GM12878 (cell line): ENCODE data around the gene MAPK9. TPM values are rescaled to one million over a fixed set of nuclear protein-coding genes. Genes with fewer than 3 reads are reported as not detected.

ENCODE experiments used
- ATAC-seq: fragments of 200-7000 bp; cut with Tn5 transposase; 3 replicates; pipeline ENCODE4 v1.9.1; 2020; ENCODE audit warnings: mild to moderate bottlenecking, moderate library complexity
- BruUV-seq: library from RNA; stranded (reverse); fragments of 400-500 nt; replicated peaks from 2 replicates; lab custom pipeline; 2021; lab: Mats Ljungman, UMichigan
- CTCF ChIA-PET: fragments of 300-600 bp; sonication (Branson Sonifier 250); formaldehyde crosslinking; extraction: SDS; loops from one replicate; lab custom pipeline; 2021; ENCODE audit warnings: inconsistent platforms; lab: Yijun Ruan, JAX
- POLR2A ChIA-PET: fragments of 350-600 bp; formaldehyde crosslinking; extraction: SDS; loops from one replicate; lab custom pipeline; 2021; ENCODE audit warnings: inconsistent platforms; lab: Charles Lee
- RAD21 ChIA-PET: fragments of 300-600 bp; sonication (Branson Sonifier 250); formaldehyde crosslinking; loops from one replicate; lab custom pipeline; 2023; ENCODE audit warnings: antibody characterized with exemption; ENCODE audit not compliant: unreplicated experiment; lab: Charles Lee
- SMC1A ChIA-PET: fragments of 300-600 bp; sonication (Branson Sonifier 250); formaldehyde crosslinking; loops from one replicate; lab custom pipeline; 2023; ENCODE audit not compliant: unreplicated experiment, uncharacterized antibody; lab: Charles Lee
- DNase-seq: peaks from one replicate; pipeline ENCODE4 v3.0.0-alpha.2; 2011; ENCODE audit warnings: low read depth, low spot score
- FAIRE-seq: peaks from 3 replicates; lab custom pipeline; 2011; peaks lifted over from hg19 to GRCh38; lab: Jason Lieb, UNC
- H2AFZ ChIP-seq: 2 replicates; pipeline ENCODE4 v1.6.0; 2011; ENCODE audit warnings: low read depth, low read length, control low read depth; ENCODE audit not compliant: control insufficient read depth
- H3K27ac ChIP-seq: 2 replicates; pipeline ENCODE4 v1.5.1; 2011; ENCODE audit warnings: control low read depth; ENCODE audit not compliant: control insufficient read depth, insufficient read depth
- H3K27me3 ChIP-seq, 2 experiments: replicated peaks in 1 of 2; 2 replicates each; pipeline versions ENCODE4 v1.6.0 to v1.6.1; 2011; ENCODE audit warnings: low read length in 1 of 2; ENCODE audit not compliant: control insufficient read depth in 2 of 2, insufficient read depth in 2 of 2
- H3K36me3 ChIP-seq, 2 experiments: 2 replicates each; pipeline ENCODE4 v1.5.1; 2011; ENCODE audit warnings: low read length in 1 of 2; ENCODE audit not compliant: control insufficient read depth in 2 of 2, insufficient read depth in 2 of 2
- H3K4me1 ChIP-seq: 2 replicates; pipeline ENCODE4 v1.6.1; 2011; ENCODE audit warnings: mild to moderate bottlenecking, low read length, moderate library complexity, mixed read lengths; ENCODE audit not compliant: control insufficient read depth, insufficient read depth
- H3K4me2 ChIP-seq: 2 replicates; pipeline ENCODE4 v1.6.0; 2011; ENCODE audit warnings: control low read depth; ENCODE audit not compliant: control insufficient read depth, insufficient read depth
- H3K4me3 ChIP-seq: fragments of 200-600 bp; sonication (generic); 2 replicates; pipeline ENCODE4 v1.5.1; 2016
- H3K79me2 ChIP-seq: 2 replicates; pipeline ENCODE4 v1.6.0; 2011; ENCODE audit warnings: low read length; ENCODE audit not compliant: control insufficient read depth, insufficient read depth
- H3K9ac ChIP-seq: 2 replicates; pipeline ENCODE4 v1.8.0; 2011; ENCODE audit warnings: low read length, control low read depth, mixed read lengths; ENCODE audit not compliant: control insufficient read depth, insufficient read depth
- H3K9me3 ChIP-seq: replicated peaks from 3 replicates; pipeline ENCODE4 v1.5.1; 2011; ENCODE audit warnings: mild to moderate bottlenecking, low read length; ENCODE audit not compliant: control insufficient read depth, insufficient read depth
- H4K20me1 ChIP-seq: 2 replicates; pipeline ENCODE4 v1.6.0; 2011; ENCODE audit not compliant: control insufficient read depth, insufficient read depth
- ATF7 ChIP-seq: fragments of 450-650 bp; IDR thresholded peaks from 2 replicates; pipeline ENCODE4 v1.6.1; 2016; ENCODE audit warnings: low read depth, mild to moderate bottlenecking
- BCL3 ChIP-seq: IDR thresholded peaks from 2 replicates; pipeline ENCODE4 v1.6.1; 2011; ENCODE audit warnings: borderline replicate concordance, low read depth, mild to moderate bottlenecking, moderate library complexity, low read length; ENCODE audit not compliant: insufficient read depth, poor library complexity, severe bottlenecking
- BCLAF1 ChIP-seq: fragments of 450-650 bp; IDR thresholded peaks from 2 replicates; pipeline ENCODE4 v1.6.1; 2017; ENCODE audit warnings: antibody characterized with exemption, mild to moderate bottlenecking, moderate library complexity
- BMI1 ChIP-seq: fragments of 450-650 bp; IDR thresholded peaks from 2 replicates; pipeline ENCODE4 v1.6.1; 2016; ENCODE audit warnings: mild to moderate bottlenecking, moderate library complexity, borderline replicate concordance
- CREM ChIP-seq: IDR thresholded peaks from 2 replicates; pipeline ENCODE4 v1.6.1; 2014; ENCODE audit warnings: antibody characterized with exemption, low read depth
- E4F1 ChIP-seq: fragments of 450-650 bp; IDR thresholded peaks from 2 replicates; pipeline ENCODE4 v1.6.1; 2018; ENCODE audit warnings: borderline replicate concordance, mild to moderate bottlenecking; ENCODE audit not compliant: partially characterized antibody
- EP300 ChIP-seq, 2 experiments: fragments of 150-350 bp in 1 of 2; IDR thresholded peaks; 2 replicates each; pipeline ENCODE4 v1.6.1; 2011 to 2012; ENCODE audit warnings: low read depth in 2 of 2, low read length in 2 of 2, borderline replicate concordance in 1 of 2, improper control_type of control experiment in 1 of 2, inconsistent platforms in 1 of 2; ENCODE audit not compliant: control insufficient read depth in 1 of 2
- KDM1A ChIP-seq: fragments of 200-600 bp; sonication (generic); IDR thresholded peaks from 2 replicates; pipeline ENCODE4 v1.6.1; 2016; ENCODE audit warnings: borderline replicate concordance
- NR2C1 ChIP-seq: fragments of 450-650 bp; IDR thresholded peaks from 2 replicates; pipeline ENCODE4 v1.6.1; 2017; ENCODE audit warnings: antibody characterized with exemption, mild to moderate bottlenecking, moderate library complexity
- PBX3 ChIP-seq: IDR thresholded peaks from 2 replicates; pipeline ENCODE4 v1.6.1; 2011; ENCODE audit warnings: mild to moderate bottlenecking, low read depth, low read length, moderate library complexity; ENCODE audit not compliant: insufficient replicate concordance
- POLR2AphosphoS2 ChIP-seq: IDR thresholded peaks from 2 replicates; pipeline ENCODE4 v1.6.1; 2011; ENCODE audit warnings: low read depth, mild to moderate bottlenecking, low read length, improper control_type of control experiment, moderate library complexity
- POU2F2 ChIP-seq: IDR thresholded peaks from 3 replicates; pipeline ENCODE4 v1.6.1; 2011; ENCODE audit warnings: low read depth, mild to moderate bottlenecking, low read length, borderline replicate concordance
- STAT1 ChIP-seq: fragments of 450-650 bp; conservative IDR thresholded peaks from 2 replicates; pipeline ENCODE4 v1.6.1; 2014; ENCODE audit warnings: antibody characterized with exemption, mild to moderate bottlenecking
- TAF1 ChIP-seq: IDR thresholded peaks from 2 replicates; pipeline ENCODE4 v1.6.1; 2011; ENCODE audit warnings: mild to moderate bottlenecking, low read depth, low read length, borderline replicate concordance
- TARDBP ChIP-seq: IDR thresholded peaks from 2 replicates; pipeline ENCODE4 v1.6.1; 2016; ENCODE audit warnings: borderline replicate concordance
- ZNF274 ChIP-seq: IDR thresholded peaks from one replicate; pipeline ENCODE4 v1.8.0; 2011; ENCODE audit not compliant: insufficient read length, insufficient read depth
- ZNF622 ChIP-seq: fragments of 450-650 bp; IDR thresholded peaks from 2 replicates; pipeline ENCODE4 v1.6.1; 2017; ENCODE audit warnings: mild to moderate bottlenecking, inconsistent platforms
- WGBS: methylation state at CpG from one replicate; pipeline ENCODE4 v1.1.6; 2016; ENCODE audit warnings: low lambda C conversion rate; ENCODE audit not compliant: insufficient replicate concordance, insufficient coverage; ENCODE audit errors: missing lambda C conversion rate; 5-methylcytosine and 5-hydroxymethylcytosine counted together
- in situ Hi-C: fragments of 300-500 bp; cut with MboI; formaldehyde crosslinking; loops from 9 replicates; pipeline ENCODE4 v1.14.3; 2018; ENCODE audit warnings: mixed read lengths
- intact Hi-C: fragments of 100-400 bp; cut with micrococcal nuclease; formaldehyde crosslinking; loops from one replicate; pipeline ENCODE4 v1.14.2; 2022; ENCODE audit not compliant: unreplicated experiment
- polyA plus RNA-seq, 11 experiments: library from polyadenylated mRNA; depleted of rRNA in 4 of 11; unstranded in 6 of 11; stranded (reverse) in 5 of 11; fragments of >200 nt; fragmentation: Nextera tagmentation in 4 of 11; fragmentation: Illumina TruSeq in 1 of 11; extraction: Ambion mirVana in 4 of 11; extraction: Trizol in 1 of 11; gene quantifications; 1 replicate in 1 of 11; 2 replicates in 10 of 11; pipeline versions ENCODE4 v1.2.1 to v1.2.3, GENCODE V29; 2011 to 2016; ENCODE audit warnings: inconsistent platforms in 2 of 11, missing spikeins in 2 of 11, low read depth in 1 of 11
- total RNA-seq, 4 experiments: library from RNA; depleted of rRNA in 3 of 4; stranded (reverse); fragments of >200 nt in 3 of 4; fragmentation: Illumina TruSeq in 1 of 4; extraction: Trizol in 1 of 4; gene quantifications; 2 replicates each; pipeline versions ENCODE4 v1.2.1 to v1.2.3, GENCODE V29; 2013 to 2021

The MAPK9 gene
- total and polyA plus RNA-seq, 10 of the 15 experiments (the other 5 are each of a cell fraction or from before 2014, with no cell fraction given), result 2.1 to 52.9 (median 21.7) TPM

GRCh38 chr5:180274695-180275094 lies 17.2 kb downstream of the MAPK9 start:
- Histone ChIP-seq H3K79me2 (no peaks in the 10 kb centered on the region), H3K4me3 (no peak overlapping the region), H3K27ac (no peak overlapping the region), H3K9me3 (peaks cover 20% of the 10 kb centered on the region), H2AFZ (no peak overlapping the region), H4K20me1 (no peaks in the 10 kb centered on the region), H3K36me3 (peaks cover 7 to 8% of the 10 kb centered on the region in 2 experiments; a peak in 3 of 4 replicates), H3K9ac (no peak overlapping the region), H3K27me3 (no peaks in the 10 kb centered on the region), H3K4me1 (no peaks in the 10 kb centered on the region), H3K4me2 (no peak overlapping the region)
- POLR2A ChIA-PET, result interaction anchor here (0.6 to 1.2 kb wide), 2 partner anchors 10 to 37 kb away, joined by 3 to 10 read pairs; no protein-coding TSS in a partner anchor
- SMC1A ChIA-PET, result no interaction called here
- no TSS peak for BruUV-seq
- WGBS, result 100% methylated on average over 1 of the region's 1 CpG
- intact Hi-C loops (no loop called here), in situ Hi-C loops (no loop called here)
- ATAC-seq (no peak), DNase-seq (no peak), FAIRE-seq (no peak)
- RAD21 ChIA-PET, result no interaction called here
- CTCF ChIA-PET, result interaction anchor here (1.5 kb wide), 1 partner anchor 41 kb away, joined by 4 read pairs; no protein-coding TSS in a partner anchor
- TF ChIP-seq ATF7 (no peak), ZNF622 (no peak), ZNF274 (no peak), POLR2AphosphoS2 (no peak), EP300 (IDR thresholded peaks at IDR 0.05; ENCODE audit: borderline replicate concordance in 1 of 2, control insufficient read depth in 1 of 2, low read depth in 2 of 2, low read length in 2 of 2) (no peak), NR2C1 (no peak), KDM1A (no peak), BCLAF1 (no peak), POU2F2 (no peak), TAF1 (no peak), BMI1 (no peak), STAT1 (no peak), PBX3 (no peak), TARDBP (no peak), BCL3 (no peak), E4F1 (no peak), CREM (no peak)
